ENCODE results near the gene CYP2B6. TPM values are rescaled to one million over a fixed set of nuclear protein-coding genes. Genes with fewer than 3 reads are reported as not detected.
A peak's percentile ranks its signal among the peaks of the same experiment; 100 is the strongest.
"Not testable (repeated sequence)": the region's sequence is repeated elsewhere in the genome, so short reads cannot be mapped to it uniquely, and the experiment has no call there.

CYP2B6 gene
- total RNA-seq, 2 donors from 2014 or later, result 2.6 to 4.6 TPM

- Histone ChIP-seq H3K4me3 (no peak overlapping the region), H3K4me1 (no peaks in the 10 kb centered on the region), H3K9ac (ENCODE audit: low read depth in 2 of 2, low read length in 2 of 2) (no peak overlapping the region), H3K27me3 (no peaks in the 10 kb centered on the region), H3K27ac (no peak overlapping the region), H3K36me3 (no peaks in the 10 kb centered on the region), H3K9me3 (no peaks in the 10 kb centered on the region)
- intact Hi-C loops (cut with DNase I), result no loop called here
- TF ChIP-seq CTCF (IDR thresholded peaks at IDR 0.05), result no peak
- DNase-seq, result no peak
Observed at GRCh38 chr19:40989453-40989852, 1.6 kb upstream of the CYP2B6 start.

- no peaks in the 10 kb centered on the region for H3K9me3 ChIP-seq
- H3K27ac ChIP-seq, result no peak overlapping the region
- no peak for TF ChIP-seq CTCF (IDR thresholded peaks at IDR 0.05)
- H3K4me1 ChIP-seq, result no peaks in the 10 kb centered on the region
- intact Hi-C loops (cut with DNase I), result no loop called here
- H3K9ac ChIP-seq (ENCODE audit: low read depth in 2 of 2, low read length in 2 of 2), result no peak overlapping the region
- H3K36me3 ChIP-seq, result no peaks in the 10 kb centered on the region
- DNase-seq, result no peak
- H3K4me3 ChIP-seq, result no peak overlapping the region
- no peaks in the 10 kb centered on the region for H3K27me3 ChIP-seq
Observed at GRCh38 chr19:40995355-40995754, 4.3 kb downstream of the CYP2B6 start.

- H3K27ac ChIP-seq; intact Hi-C loops (cut with DNase I); H3K9ac ChIP-seq (ENCODE audit: low read depth in 2 of 2, low read length in 2 of 2); H3K4me3 ChIP-seq; H3K9me3 ChIP-seq; H3K27me3 ChIP-seq; H3K36me3 ChIP-seq; H3K4me1 ChIP-seq; DNase-seq: not testable (repeated sequence)
Observed at GRCh38 chr19:40999018-40999417, 7.9 kb downstream of the CYP2B6 start.

- Histone ChIP-seq H3K4me3 (no peak overlapping the region), H3K27me3 (no peaks in the 10 kb centered on the region), H3K27ac (no peak overlapping the region), H3K4me1 (no peaks in the 10 kb centered on the region), H3K9ac (ENCODE audit: low read depth in 2 of 2, low read length in 2 of 2) (no peak overlapping the region), H3K9me3 (no peaks in the 10 kb centered on the region), H3K36me3 (no peaks in the 10 kb centered on the region)
- DNase-seq, result peak; percentile 52
- intact Hi-C loops (cut with DNase I), result no loop called here
- TF ChIP-seq CTCF (IDR thresholded peaks at IDR 0.05), result no peak
Observed at GRCh38 chr19:41000310-41000737, 9.2 kb downstream of the CYP2B6 start.

GRCh38 chr19:41001243-41001971 is 10.3 kb downstream of the CYP2B6 start:
- intact Hi-C loops (cut with DNase I), result no loop called here
- no peak overlapping the region for H3K27ac ChIP-seq

GRCh38 chr19:41003656-41004055 is 12.6 kb downstream of the CYP2B6 start:
- H3K36me3 ChIP-seq; intact Hi-C loops (cut with DNase I); H3K4me1 ChIP-seq; DNase-seq; H3K9ac ChIP-seq (ENCODE audit: low read depth in 2 of 2, low read length in 2 of 2); H3K27me3 ChIP-seq; H3K4me3 ChIP-seq; H3K27ac ChIP-seq; H3K9me3 ChIP-seq: not testable (repeated sequence)

More at GRCh38 chr19:41001243-41001971, 10.3 kb downstream of the CYP2B6 start:
- Histone ChIP-seq H3K27me3 (no peaks in the 10 kb centered on the region), H3K4me3 (no peak overlapping the region), H3K9me3 (no peaks in the 10 kb centered on the region), H3K9ac (ENCODE audit: low read depth in 2 of 2, low read length in 2 of 2) (no peak overlapping the region), H3K36me3 (no peaks in the 10 kb centered on the region), H3K4me1 (no peaks in the 10 kb centered on the region)
- TF ChIP-seq CTCF (IDR thresholded peaks at IDR 0.05), result no peak
- no peak for DNase-seq

All from colonic mucosa (tissue), 4 donors.